NCI-H2107 treated with DMSO at 0.1 percent for 48 hours (cell line): ENCODE measurements around the gene TBC1D5.

Experiments used
- DNase-seq: peaks from one replicate; lab custom pipeline; 2025; ENCODE audit not compliant: unreplicated experiment; lab: John Stamatoyannopoulos, UW

The TBC1D5 gene

GRCh38 chr3:17187589-17188184 is 554.7 kb downstream of the TBC1D5 start:
- no peak for DNase-seq

GRCh38 chr3:17183951-17184550 is 558.4 kb downstream of the TBC1D5 start:
- no peak for DNase-seq

GRCh38 chr3:17182166-17182565 is 560.3 kb downstream of the TBC1D5 start:
- DNase-seq = no peak

GRCh38 chr3:17181413-17181907 is 561.0 kb downstream of the TBC1D5 start:
- no peak for DNase-seq

GRCh38 chr3:17179381-17180205 is 562.8 kb downstream of the TBC1D5 start:
- no peak for DNase-seq

- no peak for DNase-seq
Observed at GRCh38 chr3:17176757-17177156, 565.7 kb downstream of the TBC1D5 start.

GRCh38 chr3:17175187-17175807 is 567.1 kb downstream of the TBC1D5 start:
- DNase-seq = no peak

GRCh38 chr3:17166369-17166768 is 576.1 kb downstream of the TBC1D5 start:
- DNase-seq = no peak

GRCh38 chr3:17162116-17162515 is 580.3 kb downstream of the TBC1D5 start:
- DNase-seq = no peak

GRCh38 chr3:17160597-17160996 is 581.8 kb downstream of the TBC1D5 start:
- no peak for DNase-seq

- DNase-seq = no peak
Observed at GRCh38 chr3:17158941-17159682, 583.3 kb downstream of the TBC1D5 start.

- DNase-seq = no peak
Observed at GRCh38 chr3:17157713-17158112, 584.7 kb downstream of the TBC1D5 start.

- no peak for DNase-seq
Observed at GRCh38 chr3:17156864-17157263, 585.6 kb downstream of the TBC1D5 start.

- no peak for DNase-seq
Observed at GRCh38 chr3:17155951-17156350, 586.5 kb downstream of the TBC1D5 start.

- DNase-seq = no peak
Observed at GRCh38 chr3:17154941-17155340, 587.5 kb downstream of the TBC1D5 start.

- DNase-seq = no peak
Observed at GRCh38 chr3:17154221-17154620, 588.2 kb downstream of the TBC1D5 start.

- DNase-seq = no peak
Observed at GRCh38 chr3:17153209-17153608, 589.2 kb downstream of the TBC1D5 start.

- no peak for DNase-seq
Observed at GRCh38 chr3:17151598-17152373, 590.6 kb downstream of the TBC1D5 start.

- DNase-seq = no peak
Observed at GRCh38 chr3:17149076-17149475, 593.4 kb downstream of the TBC1D5 start.

- no peak for DNase-seq
Observed at GRCh38 chr3:17144665-17144993, 597.8 kb downstream of the TBC1D5 start.
